Muscle layer of colon (tissue), 2 donors: ENCODE data around the gene SPINT4.

Source experiments
- H3K27ac ChIP-seq: one replicate; pipeline ENCODE4 v1.7.0; 2013; ENCODE audit warnings: low read depth, mild to moderate bottlenecking, low read length, moderate library complexity
- H3K27me3 ChIP-seq, 2 donors: one replicate each; pipeline ENCODE4 v1.7.0; 2013; ENCODE audit warnings: low read length in 2 of 2, mild to moderate bottlenecking in 2 of 2; ENCODE audit not compliant: insufficient read depth in 2 of 2, control insufficient read depth in 1 of 2
- H3K36me3 ChIP-seq: one replicate; pipeline ENCODE4 v1.7.0; 2013; ENCODE audit warnings: mild to moderate bottlenecking, low read length; ENCODE audit not compliant: insufficient read depth
- H3K4me1 ChIP-seq: one replicate; pipeline ENCODE4 v1.7.0; 2013; ENCODE audit warnings: mild to moderate bottlenecking, low read length; ENCODE audit not compliant: insufficient read depth
- H3K4me3 ChIP-seq, 2 donors: one replicate each; pipeline ENCODE4 v1.7.0; 2013; ENCODE audit warnings: low read length in 2 of 2, low read depth in 1 of 2, mild to moderate bottlenecking in 1 of 2, moderate library complexity in 1 of 2
- H3K9ac ChIP-seq: one replicate; pipeline ENCODE4 v1.7.0; 2013; ENCODE audit warnings: low read length
- H3K9me3 ChIP-seq: one replicate; pipeline ENCODE4 v1.7.0; 2013; ENCODE audit warnings: mild to moderate bottlenecking, low read length
- donor health status: abdominal sarcoma.
- donor health status: Adenocarcinoma of cecum.

The SPINT4 gene

DNA sequence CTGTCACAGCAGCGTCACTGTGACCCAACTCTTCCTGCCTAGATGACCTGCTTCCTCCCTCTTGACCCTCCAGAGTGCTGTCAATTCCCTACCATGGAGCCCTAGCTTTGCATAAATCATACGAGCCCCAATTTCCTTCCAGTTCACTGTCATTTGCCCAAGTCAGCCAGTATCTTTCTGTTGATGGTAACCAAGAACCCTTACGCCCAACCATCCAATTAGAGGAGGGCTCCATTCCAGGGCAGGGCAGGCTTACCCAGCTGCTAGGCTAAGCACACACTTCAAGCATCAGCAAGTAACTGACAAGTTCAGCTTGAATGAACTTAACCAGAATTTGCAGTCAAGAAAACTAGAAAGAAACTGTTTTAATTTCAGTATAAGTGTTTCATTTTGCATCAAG is 43.8 kb downstream of the SPINT4 start:
- no peak overlapping the region for H3K27ac ChIP-seq
- no peaks in the 10 kb centered on the region for H3K27me3 ChIP-seq
- no peaks in the 10 kb centered on the region for H3K36me3 ChIP-seq
- H3K9ac ChIP-seq, result no peak overlapping the region
- no peaks in the 10 kb centered on the region for H3K9me3 ChIP-seq
- peaks cover 2% of the 10 kb centered on the region for H3K4me1 ChIP-seq
- no peak overlapping the region for H3K4me3 ChIP-seq

DNA sequence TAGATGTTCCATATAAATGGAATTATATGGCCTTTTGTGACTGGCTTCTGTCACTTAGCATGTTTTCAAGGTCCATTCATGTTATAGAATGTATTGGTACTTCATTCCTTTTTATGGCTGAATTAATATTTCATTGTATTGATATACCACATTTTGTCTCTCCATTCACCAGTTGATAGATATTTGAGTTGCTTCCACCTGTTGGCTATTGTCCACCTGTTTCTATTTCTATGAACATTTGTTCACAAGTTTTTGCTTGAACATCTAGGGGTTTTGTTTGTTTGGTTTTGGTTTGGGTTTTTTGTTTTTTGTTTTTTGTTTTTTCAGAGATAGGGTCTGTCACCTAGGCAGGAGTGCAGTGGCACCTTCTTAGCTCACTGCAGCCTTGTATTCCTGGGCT is 46.3 kb downstream of the SPINT4 start:
- Histone ChIP-seq H3K9ac (no peak overlapping the region), H3K9me3 (no peaks in the 10 kb centered on the region), H3K27ac (no peak overlapping the region), H3K36me3 (no peaks in the 10 kb centered on the region), H3K27me3 (no peaks in the 10 kb centered on the region), H3K4me1 (peaks cover 10% of the 10 kb centered on the region), H3K4me3 (no peak overlapping the region)

DNA sequence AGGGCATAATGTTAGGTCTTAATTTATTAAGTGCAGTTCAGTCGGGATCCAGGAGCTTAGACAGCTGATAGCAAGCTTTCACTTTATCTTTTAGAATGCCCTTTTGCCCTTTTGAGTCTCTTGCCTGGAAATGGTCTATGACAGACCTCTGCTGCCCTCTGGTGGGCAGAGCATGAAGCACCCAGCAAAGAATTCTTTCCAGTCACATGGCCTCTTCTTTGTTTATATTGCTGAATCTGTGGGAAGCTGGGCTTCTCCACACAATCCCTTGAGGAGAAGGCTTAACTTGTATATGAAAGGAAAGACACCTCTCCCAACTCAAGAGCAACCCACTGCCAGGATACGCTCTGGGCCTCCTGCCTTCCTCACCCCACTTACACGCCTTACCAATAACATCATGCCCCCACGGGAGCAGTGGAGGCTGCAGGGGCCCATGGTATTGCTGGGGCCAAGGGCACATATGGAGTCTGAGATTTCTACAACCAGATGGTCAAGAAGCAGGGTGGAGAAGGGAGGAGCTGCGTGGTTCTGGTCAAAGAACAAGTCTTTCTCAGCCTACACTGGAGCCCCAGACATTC is 49.1 kb downstream of the SPINT4 start:
- Histone ChIP-seq H3K9ac (peak overlapping the region; percentile 21), H3K4me3 (peak overlapping the region in 1 of 2 donors; percentile 39), H3K4me1 (peaks cover 10% of the 10 kb centered on the region)

DNA sequence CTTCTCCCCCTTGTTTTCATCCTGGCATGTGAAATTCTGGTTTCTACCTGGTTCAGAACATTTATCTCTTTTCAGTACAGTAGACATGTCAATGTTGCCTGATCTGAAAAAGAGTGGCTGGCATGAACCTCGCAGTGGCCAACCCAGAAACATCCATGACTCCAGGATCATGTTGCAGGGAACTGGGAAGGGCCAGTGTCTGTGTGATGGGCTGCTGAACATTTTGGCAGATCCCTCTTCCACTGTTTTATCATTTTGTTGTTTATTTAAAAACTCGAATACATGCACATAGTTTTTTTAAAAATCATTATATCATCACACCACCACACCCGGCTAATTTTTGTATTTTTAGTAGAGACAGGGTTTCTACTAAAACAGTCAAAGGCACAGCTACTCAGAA is 50.5 kb downstream of the SPINT4 start:
- no peaks in the 10 kb centered on the region for H3K9me3 ChIP-seq
- no peaks in the 10 kb centered on the region for H3K36me3 ChIP-seq
- no peaks in the 10 kb centered on the region for H3K27me3 ChIP-seq
- H3K4me3 ChIP-seq, result no peak overlapping the region
- H3K4me1 ChIP-seq, result peaks cover 10% of the 10 kb centered on the region
- no peak overlapping the region for H3K27ac ChIP-seq
- no peak overlapping the region for H3K9ac ChIP-seq

More for the DNA sequence above, 49.1 kb downstream of the SPINT4 start:
- Histone ChIP-seq H3K9me3 (no peaks in the 10 kb centered on the region), H3K27me3 (no peaks in the 10 kb centered on the region), H3K36me3 (no peaks in the 10 kb centered on the region), H3K27ac (peak overlapping the region; percentile 86)

DNA sequence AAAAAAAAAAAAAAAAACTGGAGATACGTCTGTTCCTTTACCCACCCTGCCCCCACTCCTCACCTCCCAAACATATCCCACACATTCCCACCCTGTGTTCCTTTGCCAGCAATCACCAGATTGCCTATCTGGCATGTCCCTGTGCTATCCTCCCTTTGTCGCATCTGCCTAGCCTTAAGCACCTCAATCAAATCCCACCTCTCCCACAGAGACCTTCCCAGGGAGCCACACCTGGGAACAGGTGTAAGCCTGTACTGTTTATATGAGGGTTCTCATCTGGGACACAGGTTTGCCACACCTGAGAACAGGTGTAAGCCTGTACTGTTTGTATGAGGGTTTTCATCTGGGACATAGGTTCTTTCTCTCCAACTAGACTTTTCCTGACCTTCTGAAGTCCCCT is 52.8 kb downstream of the SPINT4 start:
- H3K27me3 ChIP-seq, result no peaks in the 10 kb centered on the region
- H3K27ac ChIP-seq, result no peak overlapping the region
- H3K9ac ChIP-seq, result no peak overlapping the region
- H3K4me3 ChIP-seq, result no peak overlapping the region
- H3K9me3 ChIP-seq, result no peaks in the 10 kb centered on the region
- H3K36me3 ChIP-seq, result no peaks in the 10 kb centered on the region
- H3K4me1 ChIP-seq, result peaks cover 29% of the 10 kb centered on the region

DNA sequence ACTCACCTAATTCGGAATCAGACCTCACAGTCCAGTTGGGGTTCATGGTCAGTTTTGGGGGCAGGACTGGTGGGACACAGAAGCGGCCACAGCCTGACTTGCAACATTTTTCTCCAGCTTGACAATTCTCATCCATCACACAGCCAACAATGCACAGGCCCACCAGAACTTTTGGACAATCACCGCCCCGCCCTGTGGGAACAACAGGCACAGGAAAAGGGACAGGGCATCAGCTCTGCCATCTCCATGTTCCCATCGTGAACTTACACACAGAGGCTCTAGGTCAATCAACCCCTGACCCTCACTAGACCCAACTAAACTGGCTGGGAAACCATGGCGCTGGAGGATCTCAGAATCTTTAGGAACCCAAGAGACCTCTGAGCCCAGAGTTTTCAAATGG is 53.3 kb downstream of the SPINT4 start:
- Histone ChIP-seq H3K9me3 (no peaks in the 10 kb centered on the region), H3K4me3 (no peak overlapping the region), H3K27me3 (no peaks in the 10 kb centered on the region), H3K27ac (no peak overlapping the region), H3K36me3 (no peaks in the 10 kb centered on the region), H3K4me1 (peaks cover 34% of the 10 kb centered on the region), H3K9ac (no peak overlapping the region)
